Activated naive CD4-positive, alpha-beta T cell treated with Interleukin-2 at 50 U/mL for 16 hours (primary cell): Measurements from ENCODE around the gene CBX2.
A peak's percentile ranks its signal among the peaks of the same experiment; 100 is the strongest.

ENCODE experiments used
- DNase-seq: peaks from one replicate; pipeline ENCODE4 v3.0.0-alpha.2; 2020

CBX2 gene

DNA sequence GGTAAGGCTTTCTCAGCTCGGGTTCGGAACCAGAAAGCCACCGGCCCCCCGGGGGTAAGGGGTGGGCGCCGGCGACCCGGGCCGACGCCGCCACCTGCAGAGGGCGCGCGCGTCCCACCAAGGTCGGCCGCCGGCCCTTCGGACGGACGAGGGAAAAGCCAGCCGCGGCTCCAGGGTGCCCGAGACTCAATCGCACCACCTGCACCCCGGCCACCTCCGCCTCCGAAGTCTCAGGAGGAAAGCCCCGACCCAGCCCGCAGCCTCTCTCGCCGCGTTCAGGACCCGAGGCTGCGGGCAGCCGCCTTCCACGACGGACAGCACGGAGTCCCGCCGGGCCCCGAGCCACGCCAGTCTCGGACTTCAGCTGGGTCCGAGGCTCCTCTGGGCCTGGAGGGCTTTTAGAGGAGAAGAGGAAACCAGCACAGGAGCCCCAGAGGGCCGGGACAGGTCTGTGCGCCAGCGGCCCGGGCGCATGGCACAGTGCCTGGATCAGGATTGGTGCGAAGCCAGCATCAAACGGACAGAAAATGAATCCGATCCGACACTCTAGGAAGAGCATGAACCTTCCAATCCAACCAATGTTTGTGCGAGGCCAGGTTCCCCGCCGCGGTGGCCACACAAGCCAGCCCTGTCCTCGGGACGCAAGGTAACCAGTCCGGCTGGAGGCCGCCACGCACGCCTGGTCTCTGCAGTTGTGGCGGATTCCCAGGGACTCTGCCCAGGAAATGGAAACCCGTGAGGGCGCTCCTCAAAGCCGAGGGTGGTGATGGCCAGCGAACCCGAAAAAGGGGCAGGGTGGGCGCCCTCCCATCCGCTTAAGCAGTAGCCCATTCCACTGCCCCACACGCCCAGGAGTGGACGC, 12.2 kb downstream of the CBX2 start:
- peak; percentile 24 for DNase-seq

DNA sequence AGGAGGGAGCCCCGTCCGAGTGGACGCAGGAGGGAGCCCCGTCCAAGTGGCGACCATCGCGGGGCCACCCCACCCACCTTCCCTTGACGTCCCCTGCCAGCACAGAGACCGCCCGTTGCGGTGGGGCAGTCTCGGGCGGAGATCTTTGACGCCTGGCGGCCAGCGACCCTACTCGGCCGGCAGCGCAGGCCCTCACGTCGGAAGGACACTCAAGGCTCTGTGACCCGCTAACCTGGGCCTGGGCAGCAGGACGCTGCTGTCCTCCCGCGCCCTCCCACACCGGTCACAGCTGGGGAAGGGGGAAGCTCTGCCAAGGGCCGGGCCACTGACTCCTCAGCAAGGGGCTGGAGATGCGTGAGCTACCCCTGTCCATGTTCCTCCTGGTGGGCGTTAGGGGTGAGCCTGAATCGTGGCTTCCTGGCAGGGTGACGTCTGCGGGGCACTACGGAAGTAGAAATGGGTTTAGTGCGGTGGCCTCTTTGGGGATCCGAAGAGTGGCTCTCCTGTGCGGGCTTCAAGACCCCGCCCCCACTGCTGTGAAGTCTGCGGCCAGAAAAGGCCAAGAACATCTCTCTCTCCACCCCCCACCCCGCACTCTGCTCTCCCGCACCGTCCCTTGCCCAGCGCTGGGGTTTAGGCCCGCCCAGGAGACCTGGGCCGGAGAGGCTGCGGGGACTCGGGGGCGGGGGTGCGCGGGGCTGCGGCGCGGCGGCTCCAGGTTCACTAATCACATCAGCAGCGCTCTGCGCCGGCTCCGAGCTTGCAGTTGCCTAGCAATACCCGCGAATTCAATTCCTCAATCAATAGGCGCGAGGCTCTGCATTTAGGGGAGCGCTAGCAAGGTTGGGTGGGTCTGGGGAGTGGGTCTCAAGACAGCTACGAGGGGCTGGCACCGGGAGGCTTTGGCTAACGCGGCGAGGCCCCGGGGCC, 13.1 kb downstream of the CBX2 start:
- DNase-seq = no peak

DNA sequence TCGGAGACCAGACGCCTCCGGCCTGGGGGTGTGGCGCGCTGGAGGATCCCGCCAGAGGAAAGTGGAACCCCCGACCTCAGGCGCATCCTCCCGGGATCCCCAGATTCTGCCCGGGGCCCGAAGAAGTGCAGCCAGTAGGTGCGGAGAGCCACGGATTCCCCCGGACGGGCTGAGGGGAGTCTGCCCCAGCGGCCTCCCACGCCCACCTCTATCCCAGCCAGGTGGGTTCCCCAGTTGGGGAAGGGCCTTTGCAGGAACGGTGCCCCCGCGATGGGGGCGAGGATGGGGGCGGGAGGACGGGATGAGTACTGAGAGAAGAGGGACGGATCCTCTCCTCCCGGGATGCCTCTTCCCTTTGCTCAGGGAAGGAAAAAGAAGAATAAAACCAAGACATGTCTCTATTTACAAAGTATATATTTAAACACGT, 13.8 kb downstream of the CBX2 start:
- no peak for DNase-seq

DNA sequence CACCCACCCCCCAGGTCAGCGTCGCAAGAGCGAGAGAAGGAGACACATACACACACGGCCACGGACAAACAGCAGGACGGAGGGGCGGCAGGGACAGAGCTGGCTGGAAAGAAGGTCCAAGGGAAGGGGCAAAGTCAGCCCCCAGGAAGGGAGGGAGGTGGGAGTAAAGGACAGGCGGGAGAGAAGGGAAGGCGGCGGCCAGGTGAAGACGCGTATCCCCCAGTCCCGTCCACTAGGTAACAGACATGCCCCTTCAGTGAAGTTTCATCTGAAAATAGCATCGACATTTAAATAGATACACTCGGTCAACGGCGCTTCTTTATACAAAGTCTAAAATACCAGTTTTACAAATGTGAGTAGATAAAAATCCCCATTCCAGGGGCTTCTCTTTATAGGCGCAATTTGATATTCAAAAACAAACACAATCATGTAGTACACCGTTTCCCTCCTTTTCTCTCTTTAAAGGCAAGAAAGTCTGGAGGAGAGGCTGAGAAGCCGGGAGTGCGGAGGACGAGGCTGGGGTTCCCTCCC, 14.5 kb downstream of the CBX2 start:
- DNase-seq = no peak

DNA sequence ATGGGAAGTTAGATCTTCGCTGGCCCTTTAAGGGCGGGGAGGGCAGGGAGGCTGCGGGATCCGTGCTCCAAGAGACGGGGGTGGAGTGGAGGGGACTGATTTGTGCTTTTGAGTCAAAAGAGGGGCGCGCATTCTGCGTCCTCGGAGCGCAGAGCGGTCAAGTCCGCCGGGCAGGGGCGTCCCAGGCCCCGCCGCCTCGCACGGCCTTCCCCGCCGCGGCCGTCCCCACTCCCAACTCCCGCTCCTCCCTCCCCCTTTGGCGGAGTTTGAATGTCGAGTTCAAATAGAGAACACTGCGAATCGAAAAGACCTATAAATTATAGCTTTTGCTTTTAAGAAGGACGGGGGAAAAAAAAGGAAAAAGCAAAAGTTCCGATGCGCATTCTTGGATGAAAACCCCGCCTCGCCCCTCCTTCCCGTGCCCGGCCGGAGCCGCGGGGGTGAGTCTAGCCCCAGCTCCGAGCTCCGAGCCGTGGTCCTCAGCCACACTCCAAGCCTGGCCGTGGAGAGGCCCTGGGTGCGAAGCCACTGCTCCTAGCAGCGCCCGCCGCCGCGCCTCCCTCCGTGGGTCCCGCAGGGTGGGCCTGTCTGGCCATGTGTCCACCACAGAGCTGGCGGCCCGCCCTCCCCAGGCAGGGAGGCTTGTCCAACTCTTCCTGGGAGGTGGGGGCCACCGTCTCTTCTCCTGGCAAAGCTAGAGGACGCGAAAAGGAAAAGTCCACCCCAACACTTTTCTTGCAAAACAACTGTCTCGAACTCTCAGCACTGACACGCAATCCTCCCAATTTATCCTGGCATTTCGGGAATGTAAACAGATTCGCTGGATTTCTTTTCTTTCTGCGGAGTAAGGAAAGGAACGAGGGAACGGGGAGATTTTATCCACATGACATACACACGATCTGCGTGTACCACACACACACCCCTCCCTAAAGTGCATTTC, 15.3 kb downstream of the CBX2 start:
- no peak for DNase-seq

DNA sequence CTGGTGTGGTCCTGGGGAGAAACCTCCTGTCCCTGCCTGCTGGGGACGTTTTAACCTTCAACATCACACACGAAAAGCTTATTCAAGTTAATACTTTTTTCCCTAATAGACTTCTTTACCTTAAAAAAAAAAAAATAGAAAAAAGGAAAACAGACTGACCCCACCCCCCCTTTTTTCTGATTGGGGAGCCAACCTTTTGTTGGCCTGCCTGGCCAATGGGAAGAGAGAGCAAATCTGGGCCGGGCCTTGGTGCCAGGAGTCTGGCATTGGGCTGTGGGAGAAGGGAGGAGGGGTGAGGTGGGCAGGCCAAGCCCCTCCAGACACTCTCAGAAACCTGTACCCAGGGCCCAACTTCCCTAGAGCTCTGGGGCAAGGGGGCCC, 16.0 kb downstream of the CBX2 start:
- DNase-seq = no peak

DNA sequence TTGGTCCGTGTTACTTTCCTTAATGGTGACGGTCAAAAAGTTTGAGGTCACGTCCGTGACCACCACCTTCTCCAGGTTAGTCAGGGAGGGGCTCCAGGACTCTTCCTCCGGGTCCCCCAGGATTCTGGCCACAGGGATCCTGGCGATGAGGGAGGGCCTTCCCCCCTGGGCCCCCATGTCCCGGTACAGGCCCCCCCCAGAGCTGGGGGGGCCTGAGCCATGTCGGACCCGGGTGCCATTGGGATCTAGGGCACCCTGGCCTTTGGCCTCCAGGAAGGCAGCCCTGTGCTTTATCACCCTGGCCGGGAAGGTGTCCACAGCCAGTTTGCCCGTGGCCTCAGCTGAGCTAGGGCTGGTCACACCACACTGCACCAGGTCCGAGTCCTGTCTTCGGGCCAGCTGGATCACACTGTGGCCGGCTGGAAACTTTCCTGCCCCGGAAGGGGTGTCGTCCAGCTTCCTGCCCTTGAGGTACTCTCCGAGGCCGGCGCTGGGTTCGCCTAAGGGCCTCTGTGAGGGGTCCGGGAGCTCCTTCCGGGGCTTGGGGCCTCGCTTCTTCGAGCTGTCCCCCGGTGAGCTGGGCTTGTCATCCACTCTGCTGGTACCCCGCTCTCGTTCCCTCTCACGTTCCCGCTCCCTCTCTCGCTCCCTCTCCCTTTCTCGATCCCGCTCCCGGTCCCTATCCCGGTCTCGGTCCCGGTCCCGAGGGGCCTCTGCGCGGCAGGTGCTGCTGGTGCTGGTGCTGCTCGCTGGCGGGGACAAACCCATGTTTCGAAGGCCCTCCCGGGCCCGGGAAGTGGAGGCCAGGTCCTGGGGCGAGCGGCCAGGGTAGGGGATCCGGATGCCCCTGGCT, 16.9 kb downstream of the CBX2 start:
- DNase-seq = no peak

DNA sequence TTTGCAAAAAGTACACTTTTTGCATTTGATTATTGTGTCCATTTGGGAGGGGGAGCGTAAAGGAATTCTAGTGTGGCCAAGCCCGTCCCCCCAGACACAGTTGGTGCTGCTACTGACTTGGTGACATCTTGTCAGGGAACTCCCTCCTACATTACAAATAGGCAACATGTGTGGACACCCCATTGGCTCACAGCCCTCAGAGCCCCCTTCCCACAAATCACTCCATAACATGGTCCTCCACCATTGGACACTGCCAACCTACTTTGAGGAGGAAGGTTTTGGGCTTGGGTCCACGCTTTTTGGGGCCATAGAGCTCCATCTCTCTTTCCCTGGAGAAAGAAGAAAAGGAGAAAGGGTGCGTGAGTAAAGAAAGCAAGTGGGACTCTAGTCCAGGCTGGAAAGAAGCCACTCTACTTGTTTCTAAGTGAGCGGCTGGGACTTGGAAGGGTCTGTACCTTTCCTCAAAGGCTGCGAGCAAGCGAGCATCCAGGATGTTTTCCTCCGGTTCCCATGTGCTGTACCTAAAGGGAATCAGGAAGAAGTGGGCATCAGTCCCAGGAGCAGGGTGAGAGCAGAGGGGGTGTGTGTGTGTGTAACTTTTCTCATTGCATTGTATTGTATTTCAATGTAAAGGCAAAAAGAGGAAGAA, 18.0 kb downstream of the CBX2 start:
- DNase-seq = no peak

DNA sequence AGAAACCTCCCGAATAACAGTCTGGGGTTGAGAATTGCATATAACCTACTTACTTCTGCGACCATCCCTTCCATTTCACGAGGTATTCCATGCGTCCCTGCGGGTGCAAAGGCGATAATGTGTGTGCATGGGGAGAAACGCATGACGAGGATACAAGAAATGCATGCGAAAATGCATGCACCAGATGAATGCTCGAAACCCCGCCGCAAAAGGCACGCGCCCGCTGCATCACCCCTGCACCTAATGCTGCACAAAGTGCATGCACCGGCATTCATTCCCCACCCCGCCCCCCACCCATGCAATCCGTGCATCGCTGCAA, 18.5 kb downstream of the CBX2 start:
- no peak for DNase-seq

DNA sequence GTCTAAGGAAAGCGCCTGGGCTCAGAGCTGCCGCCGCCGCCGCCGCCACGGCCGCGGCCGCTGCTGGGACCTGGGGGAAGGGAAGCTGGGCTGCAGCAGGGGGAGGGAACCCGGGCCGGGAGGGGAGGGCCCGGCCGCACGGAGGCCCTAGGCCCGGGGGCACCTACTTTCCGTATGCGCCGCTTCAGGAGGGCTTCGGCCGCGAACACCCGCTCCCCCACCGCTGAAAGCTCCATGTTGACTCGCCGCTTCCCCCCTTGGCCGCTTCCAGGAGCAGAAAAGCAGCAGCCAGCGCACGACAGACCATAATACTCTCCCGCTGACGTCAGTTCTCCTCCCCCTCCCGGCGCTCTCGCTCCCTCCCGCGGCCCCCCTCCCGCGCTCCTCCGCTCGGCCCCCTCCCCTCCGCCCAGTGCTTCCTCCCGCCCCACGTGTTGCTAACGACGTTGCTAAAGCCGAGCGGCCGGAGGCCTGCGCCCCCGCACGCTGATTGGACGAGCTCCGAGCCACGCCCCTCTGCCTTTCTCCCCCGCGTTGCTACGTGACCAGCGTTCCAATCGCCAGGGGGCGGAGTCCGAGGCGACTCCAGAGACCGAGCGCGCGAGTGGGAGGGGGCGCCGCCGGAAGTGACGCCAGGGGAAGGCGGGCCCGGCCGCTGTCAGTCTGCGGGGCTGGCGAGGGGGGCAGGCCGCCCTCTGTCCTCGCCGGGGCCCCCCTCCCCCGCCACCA, 19.0 kb downstream of the CBX2 start, which contains the start of gene CBX8:
TSS of gene CBX8 (minus strand) at position 315 of the 729 bp plus-strand sequence. CDS start at position 236, 79 bp downstream.
- peak; percentile 99 for DNase-seq

DNA sequence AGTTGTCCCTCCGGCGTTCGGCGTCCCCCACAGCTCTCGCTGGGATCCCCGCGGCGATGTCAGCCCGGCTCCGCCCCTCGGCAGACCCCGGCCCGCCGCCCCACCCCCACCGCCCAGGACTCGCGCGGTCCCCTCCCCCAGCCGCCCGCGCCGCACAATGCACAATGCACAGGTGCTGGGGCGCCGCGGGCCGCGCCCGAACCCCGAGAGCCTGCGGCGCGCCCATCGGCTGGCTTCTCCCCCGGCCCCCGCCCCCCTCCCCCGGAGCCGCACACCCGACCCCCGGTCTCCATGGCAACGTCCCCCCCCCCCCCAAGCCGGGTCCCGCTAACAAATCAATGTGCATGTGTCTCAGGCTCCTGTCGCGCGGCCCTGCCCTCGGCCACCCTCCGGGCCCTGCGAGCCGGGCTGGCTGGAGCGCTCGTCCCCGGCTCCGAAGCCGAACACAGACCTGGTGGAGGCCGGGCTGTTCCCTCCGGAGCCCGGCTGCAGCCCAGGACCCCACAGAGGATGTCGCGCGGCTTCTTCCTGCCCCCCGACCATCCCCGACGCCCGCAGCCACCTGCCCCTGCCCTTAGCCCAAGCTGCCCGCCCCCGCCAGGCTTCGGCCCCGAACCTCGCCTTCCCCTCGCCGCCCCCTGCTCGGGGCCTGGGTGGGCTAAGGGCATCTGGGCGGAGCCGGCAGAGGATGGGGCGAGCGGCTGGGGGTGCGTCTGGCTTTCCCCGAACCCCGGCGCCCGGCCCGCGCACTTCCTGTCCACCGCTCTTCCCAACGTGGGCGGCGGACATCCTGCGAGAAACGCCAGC, 19.7 kb downstream of the CBX2 start:
- no peak for DNase-seq

DNA sequence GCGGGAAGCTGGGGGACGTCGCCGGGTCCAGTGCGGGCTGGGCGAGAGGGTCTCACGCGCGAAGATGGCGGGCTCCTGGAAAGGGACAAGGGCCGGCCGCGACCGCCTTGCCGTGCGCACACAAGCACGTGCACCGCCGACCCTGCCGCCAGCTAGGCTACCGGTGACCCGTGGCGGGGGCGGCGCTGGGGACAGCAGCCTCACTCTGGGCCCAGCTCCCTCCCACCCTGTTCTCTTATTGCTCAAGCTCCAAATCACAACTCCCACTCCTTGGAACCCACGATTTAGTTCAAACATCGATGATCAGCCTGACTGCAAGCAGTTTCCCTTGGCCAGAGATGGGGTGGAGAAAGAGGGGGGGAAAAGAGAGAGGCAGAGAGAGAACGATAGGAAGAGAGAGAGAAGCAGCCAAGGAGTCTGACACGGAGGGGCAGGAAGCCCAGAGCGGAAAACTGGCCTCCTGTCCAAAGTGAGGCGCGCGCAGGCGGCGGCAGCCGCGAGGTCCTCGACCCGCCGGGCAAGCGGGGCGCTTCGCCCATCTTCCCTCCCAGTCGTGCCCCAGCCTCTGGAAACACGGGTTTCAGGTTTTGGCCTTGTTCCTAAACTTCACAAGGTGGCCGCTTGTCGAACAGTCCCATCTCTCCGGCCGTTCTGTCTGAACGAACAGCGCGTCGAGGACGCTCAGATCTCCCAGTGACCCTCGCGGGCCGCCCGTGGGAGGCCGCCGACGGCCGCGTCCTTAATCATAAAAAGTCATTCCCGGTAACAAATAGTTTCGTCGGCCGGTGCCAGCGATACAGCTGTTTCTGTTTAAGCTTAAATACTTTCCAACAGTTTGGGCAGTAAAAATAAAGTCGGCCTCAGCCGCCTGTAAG, 20.6 kb downstream of the CBX2 start:
- no peak for DNase-seq

DNA sequence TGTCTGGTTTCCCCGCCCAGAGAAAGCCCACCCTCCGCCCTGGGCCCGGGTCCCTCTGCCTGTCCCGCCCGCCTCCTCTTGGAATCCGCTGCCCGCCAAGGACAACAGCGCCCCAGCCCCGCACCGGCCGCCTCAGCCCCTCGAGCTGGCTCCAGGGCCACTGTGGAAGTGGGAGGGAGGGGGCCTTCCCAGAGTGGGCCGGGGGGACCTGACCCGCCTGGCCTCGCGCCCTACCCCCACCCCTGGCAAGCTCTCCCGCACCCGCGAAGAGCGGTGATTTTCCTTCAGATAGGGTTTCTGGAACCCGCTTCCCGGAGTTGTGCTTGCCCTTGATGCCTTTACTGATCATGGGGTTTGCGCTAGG, 21.2 kb downstream of the CBX2 start:
- DNase-seq = no peak

DNA sequence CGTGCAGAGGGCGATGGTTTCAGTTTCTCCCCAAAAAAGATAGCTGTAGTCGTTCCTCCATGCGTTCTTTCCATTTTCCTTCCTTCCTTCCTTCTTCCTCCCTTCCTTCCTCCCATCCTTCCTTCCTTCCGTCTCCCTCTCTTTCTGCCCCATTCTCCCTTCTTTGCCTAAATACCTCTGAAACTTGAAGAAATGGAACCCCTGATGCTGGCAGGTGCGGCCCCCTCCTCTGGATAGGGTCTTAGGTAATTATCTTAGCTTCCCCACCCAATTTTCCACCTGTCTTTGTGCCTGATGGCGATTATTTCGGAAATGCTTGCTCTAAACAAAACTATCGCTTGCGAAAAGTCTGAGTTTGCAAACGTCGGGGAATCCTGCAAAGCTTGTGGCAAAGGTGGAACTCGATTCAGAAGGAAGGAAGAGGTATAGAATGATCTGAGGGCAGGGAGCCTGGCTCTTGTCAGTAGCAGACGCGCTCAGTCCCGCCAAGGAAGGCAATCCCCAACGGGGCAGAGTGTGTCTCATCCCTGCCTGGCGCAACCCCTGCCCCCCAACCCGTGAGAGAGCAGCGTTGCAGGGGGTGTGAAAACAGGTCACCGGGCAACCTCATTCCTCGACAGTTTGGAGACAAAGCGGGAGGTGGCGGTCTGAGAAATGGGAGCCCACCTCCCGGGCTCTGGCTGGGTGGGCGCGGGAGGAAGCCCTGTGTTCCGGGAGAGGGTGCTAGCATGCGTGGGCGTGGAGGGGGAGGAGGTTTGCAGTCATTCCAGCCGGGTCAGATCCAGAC, 21.8 kb downstream of the CBX2 start:
- no peak for DNase-seq

DNA sequence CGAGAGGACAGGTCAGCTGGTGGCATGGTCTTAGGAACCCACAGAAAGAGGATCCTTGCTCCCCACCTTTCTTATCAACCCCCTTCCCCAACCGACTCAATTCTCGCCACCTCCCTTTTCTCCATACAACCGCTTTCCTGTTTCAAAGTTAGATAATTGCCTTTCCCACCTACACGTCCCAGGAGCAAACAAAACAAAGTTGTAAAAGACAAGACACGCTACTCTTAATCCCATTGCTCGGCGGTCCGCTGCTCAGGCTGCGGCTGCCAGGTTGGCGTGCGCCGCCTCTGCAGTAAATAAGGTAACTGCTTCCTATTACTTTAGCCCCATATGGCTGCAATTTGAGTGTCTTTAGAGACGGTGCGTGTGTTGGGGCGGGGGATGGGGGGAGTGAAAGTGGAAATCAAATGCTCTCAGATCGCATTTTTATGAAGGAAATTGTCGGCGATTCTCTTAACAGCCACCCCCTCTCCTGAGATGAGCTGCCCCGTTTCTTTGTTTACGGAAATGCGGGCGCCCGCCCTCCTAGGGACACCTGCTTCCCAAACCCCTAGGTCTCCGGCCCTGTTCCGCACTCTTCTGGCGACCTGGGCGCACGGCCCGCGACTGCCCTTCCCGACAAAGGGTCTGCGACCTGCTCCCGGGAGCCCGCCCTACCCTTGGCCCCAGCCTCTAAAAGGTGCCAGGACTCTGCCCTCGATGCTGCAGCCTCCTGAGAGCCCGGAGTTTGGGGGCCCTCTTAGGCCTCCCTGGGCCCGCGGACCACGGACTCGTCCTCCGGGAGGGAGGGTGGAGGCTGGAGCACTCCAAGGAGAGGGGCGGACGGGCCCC, 22.6 kb downstream of the CBX2 start:
- DNase-seq = peak; percentile 64
